HepG2 (cell line): ENCODE measurements around the gene OCSTAMP. TPM values are rescaled to one million over a fixed set of nuclear protein-coding genes. Genes with fewer than 3 reads are reported as not detected.
A peak's percentile ranks its signal among the peaks of the same experiment; 100 is the strongest.

Source experiments
- AGO2 ChIP-seq: fragments of 200-400 bp; formaldehyde crosslinking; optimal IDR thresholded peaks from 2 replicates; pipeline ENCODE3; 2017; ENCODE audit warnings: mild to moderate bottlenecking, low read depth, low read length, moderate library complexity
- ARID5B ChIP-seq: IDR thresholded peaks from 2 replicates; pipeline ENCODE4 v1.4.0; 2020; ENCODE audit warnings: mild to moderate bottlenecking, missing genetic modification reagents
- ATF1 ChIP-seq: IDR thresholded peaks from 2 replicates; pipeline ENCODE4 v1.6.1; 2016; ENCODE audit warnings: mild to moderate bottlenecking, control low read depth
- HNRNPL ChIP-seq: fragments of 200-400 bp; formaldehyde crosslinking; IDR thresholded peaks from 2 replicates; pipeline ENCODE4 v1.6.1; 2017; ENCODE audit warnings: mild to moderate bottlenecking, low read depth, low read length
- HNRNPUL1 ChIP-seq: fragments of 200-400 bp; formaldehyde crosslinking; IDR thresholded peaks from 2 replicates; pipeline ENCODE4 v1.6.1; 2017; ENCODE audit warnings: low read depth, mild to moderate bottlenecking, low read length, moderate library complexity
- KDM5A ChIP-seq: fragments of 200-600 bp; sonication (generic); IDR thresholded peaks from 2 replicates; pipeline ENCODE4 v1.7.0; 2018; ENCODE audit warnings: antibody characterized with exemption, mild to moderate bottlenecking, low read length, borderline replicate concordance
- KLF11 ChIP-seq: IDR thresholded peaks from 2 replicates; pipeline ENCODE4 v1.6.1; 2016; ENCODE audit warnings: missing compliant biosample characterization
- LBX2 ChIP-seq: sonication (generic); formaldehyde crosslinking; IDR thresholded peaks from 2 replicates; pipeline ENCODE4 v1.5.0; 2020; ENCODE audit warnings: missing genetic modification reagents, mild to moderate bottlenecking, borderline replicate concordance
- POLR2G ChIP-seq: fragments of 200-400 bp; formaldehyde crosslinking; IDR thresholded peaks from 2 replicates; pipeline ENCODE4 v1.6.1; 2018; ENCODE audit warnings: mild to moderate bottlenecking, low read depth, low read length, moderate library complexity
- REL ChIP-seq: sonication (generic); formaldehyde crosslinking; conservative IDR thresholded peaks from 2 replicates; pipeline ENCODE4 v1.8.0; 2022; ENCODE audit warnings: mild to moderate bottlenecking, missing genetic modification reagents, moderate library complexity
- RELA ChIP-seq: sonication (generic); formaldehyde crosslinking; IDR thresholded peaks from 2 replicates; pipeline ENCODE4 v1.4.0; 2020; ENCODE audit warnings: missing genetic modification reagents
- REPIN1 ChIP-seq: sonication (generic); formaldehyde crosslinking; IDR thresholded peaks from 2 replicates; pipeline ENCODE4 v1.8.0; 2022; ENCODE audit warnings: missing genetic modification reagents, low read depth, mild to moderate bottlenecking, borderline replicate concordance
- SALL1 ChIP-seq: sonication (generic); formaldehyde crosslinking; IDR thresholded peaks from 2 replicates; pipeline ENCODE4 v1.8.0; 2022; ENCODE audit warnings: mild to moderate bottlenecking, missing genetic modification reagents
- SIX4 ChIP-seq: sonication (generic); formaldehyde crosslinking; IDR thresholded peaks from 2 replicates; pipeline ENCODE4 v1.4.0; 2020; ENCODE audit warnings: missing genetic modification reagents
- ZFYVE20 ChIP-seq: sonication (generic); formaldehyde crosslinking; IDR thresholded peaks from 2 replicates; pipeline ENCODE4 v1.8.0; 2023; ENCODE audit warnings: low read depth, mild to moderate bottlenecking, moderate library complexity, missing genetic modification reagents, borderline replicate concordance
- ZNF331 ChIP-seq: sonication (generic); formaldehyde crosslinking; IDR thresholded peaks from 2 replicates; pipeline ENCODE4 v1.4.0; 2020; ENCODE audit warnings: missing genetic modification reagents
- ZNF33A ChIP-seq: sonication (generic); formaldehyde crosslinking; IDR thresholded peaks from 2 replicates; pipeline ENCODE4 v1.5.1; 2020; ENCODE audit warnings: missing genetic modification reagents, mild to moderate bottlenecking, moderate library complexity, borderline replicate concordance
- ZSCAN5A ChIP-seq: sonication (generic); formaldehyde crosslinking; IDR thresholded peaks from 2 replicates; pipeline ENCODE4 v1.8.0; 2022; ENCODE audit warnings: mild to moderate bottlenecking, missing genetic modification reagents, borderline replicate concordance
- ZUFSP ChIP-seq: sonication (generic); formaldehyde crosslinking; IDR thresholded peaks from 2 replicates; pipeline ENCODE4 v1.9.0; 2021; ENCODE audit warnings: missing genetic modification reagents, mild to moderate bottlenecking, borderline replicate concordance
- polyA plus RNA-seq, 8 experiments: library from polyadenylated mRNA; depleted of rRNA in 3 of 8; stranded (reverse) in 7 of 8; unstranded in 1 of 8; fragments of >200 nt; fragmentation: Illumina TruSeq in 4 of 8; extraction: Trizol in 4 of 8; gene quantifications; 2 replicates each; pipeline versions ENCODE4 v1.2.1 to v1.2.3, GENCODE V29; 2011 to 2016; ENCODE audit warnings: low read depth in 4 of 8, missing spikeins in 1 of 8, mixed read lengths in 1 of 8; ENCODE audit not compliant: insufficient read depth in 1 of 8
- total RNA-seq, 5 experiments: library from RNA; depleted of rRNA; stranded (reverse); fragments of >200 nt; fragmentation: Illumina TruSeq; extraction: Trizol; gene quantifications; 2 replicates each; pipeline ENCODE4 v1.2.3, GENCODE V29; 2016; ENCODE audit warnings: low read depth in 1 of 5
- TF ChIP-seq, protein P1 (sequence below): IDR thresholded peaks from 2 replicates; pipeline ENCODE4 v1.6.1; 2016; ENCODE audit warnings: low read depth

The OCSTAMP gene
- total and polyA plus RNA-seq, 2 of the 13 experiments (the other 11 are each of a cell fraction or from before 2014, with no cell fraction given) = not detected

DNA sequence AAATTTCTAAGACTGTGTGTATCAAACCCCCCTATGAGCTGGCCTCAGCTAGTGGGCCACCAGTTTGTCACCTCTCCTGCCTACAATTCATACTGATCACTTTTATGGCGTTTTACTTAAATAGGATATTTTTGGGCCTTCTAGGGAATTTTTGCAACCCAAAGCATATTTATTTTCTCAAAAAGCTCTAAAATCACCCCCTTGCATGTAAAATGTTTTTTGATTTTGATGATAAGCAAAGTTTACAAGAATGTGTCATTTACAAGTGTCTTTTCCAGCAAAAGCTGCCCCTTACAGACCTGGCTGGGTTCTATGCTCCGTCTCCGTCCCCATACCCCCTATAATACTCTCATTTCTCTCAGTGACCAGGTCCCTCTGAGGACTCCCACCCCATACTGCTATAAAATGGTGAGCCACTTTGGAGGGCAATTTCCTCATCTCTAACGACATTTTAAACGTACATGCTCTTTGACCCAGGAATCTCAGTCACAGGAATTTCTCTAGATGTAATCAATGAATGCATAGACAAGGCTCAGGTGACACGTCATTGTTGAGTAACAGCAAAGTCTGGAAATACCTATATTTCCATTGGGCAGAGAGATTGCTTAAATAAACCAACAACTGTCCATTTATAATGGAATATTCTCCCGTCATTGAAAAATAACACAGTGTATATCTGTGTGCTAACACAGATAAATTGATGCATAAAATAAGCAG lies 13.9 kb upstream of the OCSTAMP start (continued):
- TF ChIP-seq ARID5B (peak; percentile 85), ZUFSP (CRISPR knock-in tag) (no peak), ATF1 (peak; percentile 71), ZFYVE20 (no peak), RELA (no peak), REL (CRISPR knock-in tag) (no peak), SIX4 (peak; percentile 13; the same call in 1 of the 2 replicates), HNRNPL (no peak), AGO2 (no peak), ZNF331 (peak; percentile 23; the same call in 1 of the 2 replicates), POLR2G (no peak), ZNF33A (CRISPR knock-in tag) (no peak), ZSCAN5A (CRISPR knock-in tag) (0 out of 2 replicates have a peak, but pooled peaks have one; percentile 25), HNRNPUL1 (no peak), SALL1 (CRISPR knock-in tag) (peak; percentile 36; the same call in 1 of the 2 replicates), KDM5A (no peak), REPIN1 (CRISPR knock-in tag) (0 out of 2 replicates have a peak, but pooled peaks have one; percentile 29), LBX2 (CRISPR knock-in tag) (no peak), KLF11 (CRISPR knock-in tag) (no peak)
- TF ChIP-seq, protein P1, sequence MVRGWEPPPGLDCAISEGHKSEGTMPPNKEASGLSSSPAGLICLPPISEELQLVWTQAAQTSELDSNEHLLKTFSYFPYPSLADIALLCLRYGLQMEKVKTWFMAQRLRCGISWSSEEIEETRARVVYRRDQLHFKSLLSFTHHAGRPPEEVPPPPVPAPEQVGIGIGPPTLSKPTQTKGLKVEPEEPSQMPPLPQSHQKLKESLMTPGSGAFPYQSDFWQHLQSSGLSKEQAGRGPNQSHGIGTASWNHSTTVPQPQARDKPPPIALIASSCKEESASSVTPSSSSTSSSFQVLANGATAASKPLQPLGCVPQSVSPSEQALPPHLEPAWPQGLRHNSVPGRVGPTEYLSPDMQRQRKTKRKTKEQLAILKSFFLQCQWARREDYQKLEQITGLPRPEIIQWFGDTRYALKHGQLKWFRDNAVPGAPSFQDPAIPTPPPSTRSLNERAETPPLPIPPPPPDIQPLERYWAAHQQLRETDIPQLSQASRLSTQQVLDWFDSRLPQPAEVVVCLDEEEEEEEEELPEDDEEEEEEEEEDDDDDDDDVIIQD (CRISPR knock-in tag) = peak; percentile 80; the same call in 1 of the 2 replicates
